DND-41 (cell line): ENCODE measurements around the gene MTA2.
"Not testable (repeated sequence)": the region's sequence is repeated elsewhere in the genome, so short reads cannot be mapped to it uniquely, and the experiment has no call there.

Experiments
- ATAC-seq: fragments of 200-7000 bp; cut with Tn5 transposase; 3 replicates; pipeline ENCODE4 v1.9.1; 2021; ENCODE audit warnings: low read depth; ENCODE audit not compliant: insufficient read depth
- DNase-seq: peaks from one replicate; pipeline ENCODE4 v3.0.0-alpha.2; 2020
- H2AFZ ChIP-seq: 2 replicates; pipeline ENCODE4 v1.6.0; 2012; ENCODE audit warnings: low read depth, low read length
- H3K27ac ChIP-seq: 2 replicates; pipeline ENCODE4 v1.5.1; 2012; ENCODE audit warnings: low read length, inconsistent platforms
- H3K27me3 ChIP-seq: fragments of 200-600 bp; sonication (generic); 2 replicates; pipeline ENCODE4 v1.6.0; 2012; ENCODE audit warnings: low read length, mild to moderate bottlenecking, inconsistent platforms; ENCODE audit not compliant: insufficient read depth, poor library complexity
- H3K36me3 ChIP-seq: 2 replicates; pipeline ENCODE4 v1.5.1; 2012; ENCODE audit warnings: low read length, inconsistent platforms; ENCODE audit not compliant: insufficient read depth
- H3K4me1 ChIP-seq: 2 replicates; pipeline ENCODE4 v1.5.1; 2012; ENCODE audit warnings: mild to moderate bottlenecking, low read length; ENCODE audit not compliant: insufficient read depth
- H3K4me2 ChIP-seq: 2 replicates; pipeline ENCODE4 v1.6.0; 2012; ENCODE audit warnings: mild to moderate bottlenecking, moderate library complexity, low read length, inconsistent platforms; ENCODE audit not compliant: insufficient read depth
- H3K4me3 ChIP-seq, 2 experiments: fragments of 200-600 bp in 1 of 2; shearing (Covaris generic) in 1 of 2; 2 replicates each; pipeline ENCODE4 v1.5.1; 2012 to 2016; ENCODE audit warnings: inconsistent platforms in 2 of 2, low read length in 2 of 2, mild to moderate bottlenecking in 2 of 2, low read depth in 1 of 2, moderate library complexity in 1 of 2
- H3K79me2 ChIP-seq: 2 replicates; pipeline ENCODE4 v1.6.0; 2012; ENCODE audit warnings: low read length, inconsistent platforms; ENCODE audit not compliant: insufficient read depth
- H3K9ac ChIP-seq: 2 replicates; pipeline ENCODE4 v1.6.0; 2012; ENCODE audit warnings: low read depth, mild to moderate bottlenecking, inconsistent platforms, low read length, moderate library complexity
- H3K9me3 ChIP-seq: 2 replicates; pipeline ENCODE4 v1.5.1; 2012; ENCODE audit warnings: low read length, moderate library complexity, mild to moderate bottlenecking, inconsistent platforms; ENCODE audit not compliant: insufficient read depth, severe bottlenecking
- H4K20me1 ChIP-seq: 2 replicates; pipeline ENCODE4 v1.6.0; 2012; ENCODE audit warnings: low read length; ENCODE audit not compliant: insufficient read depth
- EZH2 ChIP-seq: IDR thresholded peaks from 3 replicates; pipeline ENCODE4 v1.6.1; 2012; ENCODE audit warnings: borderline replicate concordance, low read depth, mild to moderate bottlenecking, moderate library complexity, low read length, inconsistent platforms; ENCODE audit not compliant: severe bottlenecking
- TF ChIP-seq, protein P1 (sequence below): IDR thresholded peaks from 2 replicates; pipeline ENCODE4 v1.5.1; 2012; ENCODE audit warnings: borderline replicate concordance, low read length, moderate library complexity, mild to moderate bottlenecking; ENCODE audit not compliant: poor library complexity, severe bottlenecking; ENCODE audit errors: extremely low read depth

The MTA2 gene

DNA sequence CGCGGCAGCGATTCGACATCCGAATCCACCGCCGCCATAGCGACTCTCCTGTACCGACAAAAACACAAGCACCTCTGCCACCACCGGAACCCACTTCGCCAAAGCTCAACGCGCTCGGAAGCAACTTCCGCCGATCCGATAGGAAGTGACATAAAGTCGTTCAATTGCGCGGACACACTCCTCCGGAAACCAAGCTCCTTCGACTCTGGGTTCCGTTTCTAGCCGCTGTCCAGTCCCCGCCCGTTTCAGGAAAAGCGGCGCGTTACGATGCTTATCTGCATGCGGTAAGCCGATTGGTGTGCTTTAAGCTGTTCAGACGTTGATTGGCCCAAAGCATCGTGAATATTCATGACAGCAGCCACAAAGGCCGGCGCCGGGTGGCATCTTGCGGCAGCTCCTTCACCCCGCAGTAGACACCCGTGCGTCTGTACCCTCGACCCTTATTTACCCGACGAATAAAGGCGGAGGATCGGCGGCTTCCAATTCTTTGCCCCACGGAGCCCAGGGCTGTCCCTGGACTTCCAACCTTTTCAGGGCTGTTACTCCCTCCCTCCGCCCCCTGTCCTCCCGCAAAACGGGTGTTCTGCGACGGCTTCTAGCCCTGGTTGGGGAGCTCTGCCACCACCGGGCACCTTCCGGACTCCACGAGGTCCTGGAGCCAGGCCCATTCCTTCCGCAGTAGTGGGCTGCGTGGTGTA lies 10.1 kb downstream of the MTA2 start, which contains the start of gene TUT1:
Gene TUT1 (minus strand): TSS at position 76 of the 698 bp plus-strand sequence. CDS start 38 bp downstream, at position 38.
- peak within 1 kb of the TSS; percentile 89 for H3K27ac ChIP-seq
- H3K9me3 ChIP-seq: no peaks in the 10 kb centered on the region
- H3K36me3 ChIP-seq: peaks cover 60% of the 10 kb centered on the region
- H3K4me2 ChIP-seq: peak within 1 kb of the TSS; percentile 95
- ATAC-seq (peak; percentile 89), DNase-seq (peak; percentile 98)
- H3K4me3 ChIP-seq: peak within 1 kb of the TSS; percentile 83 to 84
- peaks cover 58% of the 10 kb centered on the region for H3K4me1 ChIP-seq
- TF ChIP-seq EZH2: no peak
- TF ChIP-seq, protein P1, sequence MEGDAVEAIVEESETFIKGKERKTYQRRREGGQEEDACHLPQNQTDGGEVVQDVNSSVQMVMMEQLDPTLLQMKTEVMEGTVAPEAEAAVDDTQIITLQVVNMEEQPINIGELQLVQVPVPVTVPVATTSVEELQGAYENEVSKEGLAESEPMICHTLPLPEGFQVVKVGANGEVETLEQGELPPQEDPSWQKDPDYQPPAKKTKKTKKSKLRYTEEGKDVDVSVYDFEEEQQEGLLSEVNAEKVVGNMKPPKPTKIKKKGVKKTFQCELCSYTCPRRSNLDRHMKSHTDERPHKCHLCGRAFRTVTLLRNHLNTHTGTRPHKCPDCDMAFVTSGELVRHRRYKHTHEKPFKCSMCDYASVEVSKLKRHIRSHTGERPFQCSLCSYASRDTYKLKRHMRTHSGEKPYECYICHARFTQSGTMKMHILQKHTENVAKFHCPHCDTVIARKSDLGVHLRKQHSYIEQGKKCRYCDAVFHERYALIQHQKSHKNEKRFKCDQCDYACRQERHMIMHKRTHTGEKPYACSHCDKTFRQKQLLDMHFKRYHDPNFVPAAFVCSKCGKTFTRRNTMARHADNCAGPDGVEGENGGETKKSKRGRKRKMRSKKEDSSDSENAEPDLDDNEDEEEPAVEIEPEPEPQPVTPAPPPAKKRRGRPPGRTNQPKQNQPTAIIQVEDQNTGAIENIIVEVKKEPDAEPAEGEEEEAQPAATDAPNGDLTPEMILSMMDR: no peak
- no peaks in the 10 kb centered on the region for H3K27me3 ChIP-seq
- H4K20me1 ChIP-seq: peaks cover 16% of the 10 kb centered on the region
- H3K79me2 ChIP-seq: peaks cover 35% of the 10 kb centered on the region
- H3K9ac ChIP-seq: peak within 1 kb of the TSS; percentile 87
- H2AFZ ChIP-seq: peak within 1 kb of the TSS; percentile 89

DNA sequence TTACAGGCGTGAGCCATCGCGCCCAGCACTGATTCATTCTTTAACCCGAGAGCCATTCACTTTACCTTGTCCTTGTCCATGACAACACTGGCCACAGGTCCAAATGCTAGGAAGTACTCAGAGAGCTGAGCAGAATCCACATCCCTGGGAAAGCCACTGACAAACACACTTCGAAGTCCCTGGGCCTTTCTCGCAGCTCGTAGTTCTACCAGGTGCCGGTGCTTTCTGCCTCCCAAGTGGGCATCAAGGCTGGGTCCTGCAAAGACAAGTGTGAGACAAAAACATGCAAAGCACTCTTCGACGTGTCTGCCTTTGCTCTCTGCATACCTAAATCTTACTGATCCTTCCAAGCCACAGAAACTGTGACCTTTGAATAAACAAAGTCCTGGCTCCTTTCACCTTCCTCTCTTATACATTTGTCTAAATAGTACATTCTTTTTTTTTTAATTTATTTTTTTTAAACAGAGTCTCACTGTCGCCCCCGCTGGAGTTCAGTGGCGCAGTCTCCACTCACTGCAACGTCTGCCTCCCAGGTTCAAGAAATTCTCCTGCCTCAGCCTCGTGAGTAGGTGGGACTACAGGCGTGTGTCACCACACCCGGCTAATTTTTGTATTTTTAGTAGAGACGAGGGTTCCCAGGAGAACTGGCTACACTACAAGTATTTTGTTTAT lies 12.6 kb downstream of the MTA2 start:
- Histone ChIP-seq H3K4me2 (0 out of 2 replicates have a peak overlapping the region, but pooled peaks have one; percentile 95), H3K27ac (no peak overlapping the region), H3K4me3 (no peak overlapping the region), H3K36me3 (peaks cover 49% of the 10 kb centered on the region), H3K4me1 (peaks cover 39% of the 10 kb centered on the region), H3K27me3 (no peaks in the 10 kb centered on the region), H3K79me2 (peaks cover 36% of the 10 kb centered on the region), H3K9ac (no peak overlapping the region), H4K20me1 (peaks cover 6% of the 10 kb centered on the region), H3K9me3 (no peaks in the 10 kb centered on the region), H2AFZ (no peak overlapping the region)
- ATAC-seq: no peak
- TF ChIP-seq, protein P1: peak; percentile 44
- TF ChIP-seq EZH2: no peak
- DNase-seq: peak; percentile 48

DNA sequence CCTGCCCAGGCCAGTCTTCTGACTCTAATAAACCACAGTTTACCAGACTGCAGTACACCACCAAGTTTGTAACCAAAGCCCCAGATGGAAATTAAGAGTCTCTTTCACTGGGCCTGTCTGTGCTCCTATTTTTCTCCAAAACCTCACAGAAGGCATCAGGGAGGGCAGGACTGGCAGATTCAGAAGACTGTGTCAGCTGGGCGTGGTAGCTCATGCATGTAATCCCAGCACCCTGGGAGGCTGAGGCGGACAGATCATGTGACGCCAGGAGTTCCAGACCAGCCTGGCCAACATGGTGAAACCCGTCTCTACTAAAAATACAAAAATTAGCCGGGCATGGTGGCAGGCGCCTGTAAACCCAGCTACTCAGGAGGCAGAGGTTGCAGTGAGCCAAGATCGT lies 16.3 kb downstream of the MTA2 start:
- H2AFZ ChIP-seq, ATAC-seq, H3K27ac ChIP-seq, H3K9ac ChIP-seq, H3K4me3 ChIP-seq, H3K9me3 ChIP-seq, DNase-seq, H4K20me1 ChIP-seq, H3K4me2 ChIP-seq, H3K27me3 ChIP-seq: not testable (repeated sequence)
- peaks cover 32% of the 10 kb centered on the region for H3K79me2 ChIP-seq
- peaks cover 10% of the 10 kb centered on the region for H3K4me1 ChIP-seq
- H3K36me3 ChIP-seq: peaks cover 54% of the 10 kb centered on the region

DNA sequence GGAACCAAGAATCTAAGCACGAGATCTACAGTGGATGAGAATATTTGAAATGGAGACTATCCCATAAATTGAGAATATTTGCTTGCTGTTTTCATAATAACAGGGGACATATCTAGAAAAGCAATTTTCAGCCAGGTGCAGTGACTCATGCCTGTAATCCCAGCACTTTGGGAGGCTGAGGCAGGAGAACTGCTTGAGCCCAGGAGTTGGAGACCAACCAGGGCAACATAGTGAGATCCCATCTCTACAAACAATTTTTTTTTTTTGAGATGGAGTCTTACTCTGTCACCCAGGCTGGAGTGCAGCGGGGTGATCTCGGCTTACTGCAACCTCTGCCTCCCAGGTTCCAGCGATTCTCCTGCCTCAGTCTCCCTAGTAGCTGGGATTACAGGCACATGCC lies 19.9 kb downstream of the MTA2 start:
- Histone ChIP-seq H3K36me3 (peaks cover 66% of the 10 kb centered on the region), H3K79me2 (peaks cover 19% of the 10 kb centered on the region)
- not testable (repeated sequence) for H3K9me3 ChIP-seq, H3K4me2 ChIP-seq, H3K4me1 ChIP-seq, H3K9ac ChIP-seq, H4K20me1 ChIP-seq, ATAC-seq, H3K27me3 ChIP-seq, DNase-seq, H2AFZ ChIP-seq, H3K27ac ChIP-seq, H3K4me3 ChIP-seq
